HG02970 (cell line): ENCODE data around the gene EGLN2.
"Not testable (repeated sequence)": the region's sequence is repeated elsewhere in the genome, so short reads cannot be mapped to it uniquely, and the experiment has no call there.

Experiments used
- ATAC-seq: cut with Tn5 transposase; IDR thresholded peaks from one replicate; pipeline ENCODE4 v1.9.1; 2021; ENCODE audit warnings: mild to moderate bottlenecking, moderate library complexity, moderate number of reproducible peaks; ENCODE audit not compliant: unreplicated experiment, low FRiP score

The EGLN2 gene

DNA sequence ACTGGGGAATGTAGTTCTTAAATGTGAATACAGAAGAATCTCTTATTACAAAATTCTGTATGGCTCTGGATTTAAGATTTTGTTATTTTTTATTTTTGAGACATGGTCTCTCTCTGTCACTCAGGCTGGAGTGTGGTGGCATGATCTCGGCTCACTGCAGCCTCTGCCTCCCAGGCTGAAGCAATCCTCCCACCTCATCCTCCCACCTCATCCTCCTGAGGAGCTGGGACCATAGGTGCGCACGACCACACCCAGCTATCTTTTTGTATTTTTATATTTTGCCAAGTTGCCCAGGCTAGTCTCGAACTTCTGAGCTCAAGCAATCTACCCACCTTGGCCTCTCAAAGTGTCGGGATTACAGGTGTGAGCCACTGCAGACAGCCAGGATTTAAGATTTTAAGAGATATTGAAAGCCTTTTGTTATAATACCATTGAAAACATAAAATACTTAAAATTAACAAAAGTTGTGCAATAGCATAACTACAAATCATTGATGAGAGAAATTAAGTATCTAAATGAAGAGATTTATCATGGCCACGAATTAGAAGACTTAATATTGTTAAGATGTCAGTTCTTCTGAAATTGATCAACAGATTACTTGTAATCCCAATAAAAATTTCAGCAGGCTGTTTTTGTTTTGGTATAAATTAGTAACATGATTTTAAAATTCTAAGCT, 37.9 kb downstream of the EGLN2 start:
- no peak for ATAC-seq

DNA sequence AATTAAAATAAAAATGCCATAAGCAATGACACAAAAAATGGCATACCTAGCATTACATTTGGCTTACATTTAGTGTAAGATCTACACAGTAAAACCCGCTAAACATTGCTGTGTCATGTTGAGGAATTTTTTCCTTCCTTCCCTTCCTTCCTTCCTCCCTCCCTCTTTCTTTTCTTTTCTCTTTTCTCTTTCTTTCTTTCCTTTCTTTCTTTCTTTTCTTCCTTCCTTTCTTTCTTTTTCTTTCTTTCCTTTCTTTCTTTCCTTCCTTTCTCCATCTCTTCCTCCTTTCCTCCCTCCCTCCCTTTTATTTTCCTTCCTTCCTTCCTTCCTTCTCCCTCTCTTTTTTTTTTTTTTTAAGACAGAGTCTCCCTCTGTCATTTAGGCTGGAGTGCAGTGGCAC, 39.5 kb downstream of the EGLN2 start:
- ATAC-seq = not testable (repeated sequence)

DNA sequence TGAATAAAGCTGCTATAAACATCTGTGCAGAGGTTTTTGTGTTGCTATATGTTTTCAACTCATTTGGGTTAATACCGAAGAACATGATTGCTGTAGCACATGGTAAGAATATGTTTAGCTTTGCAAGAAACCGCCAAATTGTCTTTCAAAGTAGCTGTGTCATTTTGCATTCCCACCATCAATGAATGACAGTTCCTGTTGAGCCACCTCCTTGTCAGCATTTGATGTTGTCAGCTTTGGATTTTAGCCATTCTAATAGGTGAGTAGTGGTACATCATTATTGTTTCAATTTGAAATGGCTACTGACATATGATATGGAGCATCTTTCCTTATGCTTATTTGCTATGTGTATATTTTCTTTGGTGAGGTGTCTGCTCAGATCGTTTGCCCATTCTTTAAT, 43.0 kb downstream of the EGLN2 start:
- not testable (repeated sequence) for ATAC-seq

DNA sequence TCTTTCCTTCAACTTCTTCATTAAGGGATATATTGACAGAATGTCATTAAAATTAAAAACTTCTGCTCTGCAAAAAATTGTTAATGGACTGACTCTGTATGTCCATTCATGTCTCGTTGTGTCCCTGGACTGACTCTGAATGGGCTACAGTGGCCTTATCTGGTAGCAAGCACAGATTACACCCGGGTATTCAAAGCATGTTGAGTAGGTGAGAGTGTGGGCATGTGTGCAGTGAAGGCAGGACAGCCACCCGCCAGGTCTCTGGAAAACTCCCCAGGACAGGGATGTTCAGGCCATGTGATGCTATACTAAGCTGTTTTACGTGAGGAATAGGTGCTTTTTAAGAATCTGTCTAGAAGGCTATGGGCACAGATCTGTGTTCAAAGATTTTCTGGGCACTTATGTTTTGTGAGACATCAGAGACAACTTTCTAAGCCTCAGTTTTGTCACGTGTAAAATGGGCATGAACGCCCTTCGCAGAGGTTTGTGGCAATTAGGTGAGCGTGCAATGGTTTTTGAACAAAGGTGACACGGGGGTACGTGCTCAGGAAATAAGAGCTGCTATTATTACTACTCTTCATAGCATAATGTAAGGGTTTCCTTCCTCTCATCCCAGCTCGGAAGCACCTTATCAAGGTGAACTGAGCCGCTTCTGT, 44.1 kb downstream of the EGLN2 start:
- ATAC-seq = not testable (repeated sequence)

DNA sequence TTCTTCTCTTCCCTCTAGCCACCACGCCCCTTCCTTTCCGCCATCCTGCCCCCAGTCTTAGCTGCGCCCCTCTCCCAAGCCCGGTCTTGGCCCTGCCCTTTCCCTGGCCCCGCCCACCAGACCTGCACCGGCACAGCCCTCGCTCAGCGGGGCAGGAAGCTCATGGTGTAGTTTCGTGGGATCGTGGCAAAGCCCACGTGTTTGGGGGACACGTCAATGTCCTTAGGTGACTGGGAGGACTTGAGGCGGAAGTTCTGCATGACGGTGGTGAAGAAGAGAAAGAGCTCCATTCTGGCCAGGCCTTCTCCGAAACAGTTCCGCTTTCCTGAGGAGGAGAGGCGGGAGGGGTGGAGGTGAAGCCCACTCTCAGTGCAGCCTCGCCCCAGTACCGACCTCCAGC, 44.7 kb downstream of the EGLN2 start:
- not testable (repeated sequence) for ATAC-seq

DNA sequence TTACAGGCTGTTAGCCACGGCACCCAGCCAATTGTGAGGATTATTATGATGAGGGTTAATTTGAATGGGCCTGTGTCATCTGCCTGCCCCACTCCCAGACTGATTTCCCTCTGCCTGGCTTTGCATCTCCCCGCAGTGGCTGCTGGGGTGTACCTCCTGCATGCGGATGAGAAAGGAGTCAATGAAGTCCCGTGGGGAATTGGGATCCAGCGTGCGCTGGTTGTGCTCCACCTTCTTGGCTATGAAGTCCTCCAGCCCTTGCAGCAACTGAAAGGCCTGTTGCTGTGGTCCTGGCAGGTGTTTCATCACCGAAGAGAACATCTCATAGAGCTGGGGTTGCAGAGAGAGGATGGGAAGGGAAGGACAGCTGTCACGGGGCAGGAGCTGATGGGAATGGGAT, 47.7 kb downstream of the EGLN2 start:
- not testable (repeated sequence) for ATAC-seq

DNA sequence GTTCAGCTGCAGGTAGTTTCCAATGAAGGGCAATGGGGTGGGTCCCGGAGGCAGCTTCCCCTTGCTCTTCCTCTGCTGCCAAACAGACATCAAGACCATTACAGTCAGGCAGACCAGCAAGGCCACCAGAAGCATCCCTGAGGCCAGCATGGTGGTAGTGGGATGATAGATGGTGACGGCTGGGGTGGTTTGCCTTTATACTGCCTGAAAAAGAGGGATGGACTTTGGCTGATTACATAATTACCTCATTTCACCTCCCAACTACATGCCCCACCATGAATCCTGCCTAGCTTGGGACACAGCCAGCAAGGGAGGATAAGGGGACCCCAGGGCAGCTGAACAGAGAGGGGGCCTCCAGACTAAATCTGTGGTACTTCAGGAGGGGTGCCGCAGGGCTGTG, 51.3 kb downstream of the EGLN2 start, which contains the start of gene CYP2A6:
Gene CYP2A6, minus strand, starts transcription at position 171 of the 400 bp plus-strand sequence. Its CDS starts 21 bp downstream, at position 150.
- ATAC-seq = not testable (repeated sequence)

DNA sequence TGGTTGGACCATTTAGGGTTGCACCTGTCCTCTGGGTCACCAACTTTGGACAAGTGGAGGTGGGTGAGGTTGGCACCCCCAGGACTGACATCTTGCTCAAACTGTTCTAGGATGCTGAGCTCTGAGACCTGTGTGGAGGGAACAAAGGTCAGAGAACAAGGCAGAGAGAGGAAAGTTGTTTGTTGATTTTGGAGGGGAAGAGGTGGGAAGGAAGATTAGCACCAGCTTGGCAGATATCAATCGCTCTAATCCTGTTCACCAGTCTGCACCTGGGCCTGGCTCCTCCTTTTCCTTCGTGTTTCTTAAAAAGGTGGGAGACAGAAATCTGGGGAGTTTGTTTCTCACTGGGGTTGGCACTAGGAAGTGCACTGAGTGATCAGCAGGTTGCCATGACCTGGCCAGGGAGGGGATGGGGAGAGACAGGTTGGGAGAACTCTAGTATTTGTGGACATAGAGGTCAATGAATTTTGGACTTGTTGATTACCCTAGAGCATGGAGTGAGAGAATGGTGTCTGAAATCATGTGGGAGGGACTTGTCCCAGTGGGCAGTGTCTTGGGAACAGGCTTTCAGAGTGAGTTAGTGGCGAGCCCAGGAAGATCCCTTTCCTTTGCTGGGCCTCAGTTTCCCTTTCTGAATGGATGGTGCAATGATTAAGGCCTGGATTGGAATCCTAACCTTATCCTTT, 53.6 kb downstream of the EGLN2 start:
- ATAC-seq = not testable (repeated sequence)
